Measurements from ENCODE around the gene MINDY1. TPM values are rescaled to one million over a fixed set of nuclear protein-coding genes. Genes with fewer than 3 reads are reported as not detected.

Gene MINDY1
- total and polyA plus RNA-seq, 2 experiments from 2014 or later, result 11.5 to 35.6 TPM

GRCh38 chr1:151043163-151043562, 36.5 kb upstream of the MINDY1 start:
- TF ChIP-seq CTCF (IDR thresholded peaks at IDR 0.05; ENCODE audit: low read depth, low read length), result no peak
- H3K27ac ChIP-seq, result no peak overlapping the region
- DNase-seq (ENCODE audit: low read depth in 1 of 2, low spot score in 1 of 2), result no peak
- no peaks in the 10 kb centered on the region for H3K9me3 ChIP-seq (ENCODE audit: low read depth)
- no peaks in the 10 kb centered on the region for H3K36me3 ChIP-seq
- H3K4me3 ChIP-seq, result no peak overlapping the region
- peaks cover 12% of the 10 kb centered on the region for H3K4me1 ChIP-seq (ENCODE audit: low read depth)
- no peaks in the 10 kb centered on the region for H3K27me3 ChIP-seq

GRCh38 chr1:151039521-151039920, 32.8 kb upstream of the MINDY1 start:
- peak overlapping the region; percentile 84 for H3K27ac ChIP-seq
- no peak overlapping the region for H3K4me3 ChIP-seq
- peak in 1 of 2 donors; percentile 47 for DNase-seq (ENCODE audit: low read depth in 1 of 2, low spot score in 1 of 2)
- H3K9me3 ChIP-seq (ENCODE audit: low read depth), result no peaks in the 10 kb centered on the region
- H3K36me3 ChIP-seq, result peaks cover 8% of the 10 kb centered on the region
- TF ChIP-seq CTCF (IDR thresholded peaks at IDR 0.05; ENCODE audit: low read depth, low read length), result no peak
- no peaks in the 10 kb centered on the region for H3K27me3 ChIP-seq
- H3K4me1 ChIP-seq (ENCODE audit: low read depth), result peaks cover 12% of the 10 kb centered on the region

- Histone ChIP-seq H3K27me3 (no peaks in the 10 kb centered on the region), H3K4me1 (ENCODE audit: low read depth) (peaks cover 12% of the 10 kb centered on the region), H3K9me3 (ENCODE audit: low read depth) (no peaks in the 10 kb centered on the region), H3K36me3 (peaks cover 17% of the 10 kb centered on the region), H3K4me3 (no peak overlapping the region), H3K27ac (no peak overlapping the region)
- no peak for DNase-seq (ENCODE audit: low read depth in 1 of 2, low spot score in 1 of 2)
- TF ChIP-seq CTCF (IDR thresholded peaks at IDR 0.05; ENCODE audit: low read depth, low read length), result no peak
Measured at GRCh38 chr1:151037032-151037431, 30.3 kb upstream of the MINDY1 start.

- no peak for DNase-seq (ENCODE audit: low read depth in 1 of 2, low spot score in 1 of 2)
- H3K4me3 ChIP-seq, result no peak within 1 kb of the TSS
- peaks cover 23% of the 10 kb centered on the region for H3K36me3 ChIP-seq
- TF ChIP-seq CTCF (IDR thresholded peaks at IDR 0.05; ENCODE audit: low read depth, low read length), result no peak
- H3K27me3 ChIP-seq, result no peaks in the 10 kb centered on the region
- H3K9me3 ChIP-seq (ENCODE audit: low read depth), result no peaks in the 10 kb centered on the region
- peak within 1 kb of the TSS; percentile 28 for H3K27ac ChIP-seq
- peaks cover 12% of the 10 kb centered on the region for H3K4me1 ChIP-seq (ENCODE audit: low read depth)
Measured at GRCh38 chr1:151036356-151036755, 29.7 kb upstream of the MINDY1 start, which contains the start of gene BNIPL. Gene BNIPL (plus strand): TSS chr1:151036586. CDS start chr1:151036726, 140 bp downstream.

- TF ChIP-seq CTCF (IDR thresholded peaks at IDR 0.05; ENCODE audit: low read depth, low read length), result no peak
- DNase-seq (ENCODE audit: low read depth in 1 of 2, low spot score in 1 of 2), result no peak
Measured at GRCh38 chr1:151035167-151035566, 28.5 kb upstream of the MINDY1 start.

GRCh38 chr1:151032164-151032563, 25.5 kb upstream of the MINDY1 start:
- H3K4me3 ChIP-seq, result no peak overlapping the region
- no peak overlapping the region for H3K27ac ChIP-seq
- peaks cover 30% of the 10 kb centered on the region for H3K36me3 ChIP-seq
- DNase-seq (ENCODE audit: low read depth in 1 of 2, low spot score in 1 of 2), result no peak
- H3K27me3 ChIP-seq, result no peaks in the 10 kb centered on the region
- H3K4me1 ChIP-seq (ENCODE audit: low read depth), result no peaks in the 10 kb centered on the region
- no peaks in the 10 kb centered on the region for H3K9me3 ChIP-seq (ENCODE audit: low read depth)
- no peak for TF ChIP-seq CTCF (IDR thresholded peaks at IDR 0.05; ENCODE audit: low read depth, low read length)

More at GRCh38 chr1:151035167-151035566, 28.5 kb upstream of the MINDY1 start:
- H3K4me1 ChIP-seq (ENCODE audit: low read depth), result peaks cover 12% of the 10 kb centered on the region
- no peaks in the 10 kb centered on the region for H3K27me3 ChIP-seq
- H3K9me3 ChIP-seq (ENCODE audit: low read depth), result no peaks in the 10 kb centered on the region
- H3K27ac ChIP-seq, result peak overlapping the region; percentile 28
- peaks cover 24% of the 10 kb centered on the region for H3K36me3 ChIP-seq
- H3K4me3 ChIP-seq, result no peak overlapping the region

Data from cardiac muscle cell (in vitro differentiated cells and primary cell).